Right atrium auricular region (tissue), 2 donors: ENCODE results near the gene SPTBN4. TPM values are rescaled to one million over a fixed set of nuclear protein-coding genes. Genes with fewer than 3 reads are reported as not detected.
A peak's percentile ranks its signal among the peaks of the same experiment; 100 is the strongest.

ENCODE experiments used
- DNase-seq: peaks from one replicate; pipeline ENCODE4 v3.0.0-alpha.2; 2019; ENCODE audit warnings: low spot score
- H3K27ac ChIP-seq, 2 donors: fragments of 200-600 bp; sonication (generic); 1 replicate in 1 of 2; 2 replicates in 1 of 2; pipeline ENCODE4 v1.5.1; 2016 to 2019
- H3K27me3 ChIP-seq, 2 donors: fragments of 200-600 bp; sonication (generic); one replicate each; pipeline versions ENCODE4 v1.5.1 to v1.6.0; 2017 to 2019
- H3K36me3 ChIP-seq: fragments of 200-600 bp; sonication (generic); one replicate; pipeline ENCODE4 v1.5.1; 2016
- H3K4me1 ChIP-seq, 2 donors: fragments of 200-600 bp; sonication (generic); one replicate each; pipeline versions ENCODE4 v1.5.1 to v1.6.0; 2017 to 2019
- H3K4me3 ChIP-seq, 2 donors: fragments of 200-600 bp; sonication (generic); 1 replicate in 1 of 2; 2 replicates in 1 of 2; pipeline ENCODE4 v1.5.1; 2017 to 2019; ENCODE audit warnings: mild to moderate bottlenecking in 1 of 2, moderate library complexity in 1 of 2
- H3K9me3 ChIP-seq, 2 donors: fragments of 200-600 bp; sonication (generic); one replicate each; pipeline ENCODE4 v1.5.1; 2019
- CTCF ChIP-seq, 2 donors: fragments of 200-600 bp; sonication (generic); IDR thresholded peaks; one replicate each; pipeline ENCODE4 v1.5.1; 2019; ENCODE audit warnings: antibody characterized with exemption in 2 of 2
- total RNA-seq, 2 donors: library from RNA; depleted of rRNA; stranded (reverse); fragments of >200 nt; gene quantifications; one replicate each; pipeline ENCODE4 v1.1.0, GENCODE V29; 2016

The SPTBN4 gene
- total RNA-seq, 2 donors from 2014 or later, result 5.2 to 5.5 TPM

- no peak for TF ChIP-seq CTCF (IDR thresholded peaks at IDR 0.05)
- DNase-seq, result no peak
- peaks cover 11 to 14% of the 10 kb centered on the region in 2 donors for H3K27me3 ChIP-seq
These were observed 100.4 kb downstream of the SPTBN4 start for GRCh38 chr19:40567040-40567749.

GRCh38 chr19:40567750-40568494 lies 101.1 kb downstream of the SPTBN4 start:
- H3K4me1 ChIP-seq, result peaks cover 0 to 15% of the 10 kb centered on the region in 2 donors
- no peak for TF ChIP-seq CTCF (IDR thresholded peaks at IDR 0.05)
- H3K36me3 ChIP-seq, result no peaks in the 10 kb centered on the region
- no peak overlapping the region for H3K27ac ChIP-seq
- no peak for DNase-seq
- H3K4me3 ChIP-seq, result peak overlapping the region in 1 of 2 donors; percentile 34
- no peaks in the 10 kb centered on the region for H3K9me3 ChIP-seq
- peaks cover 11 to 14% of the 10 kb centered on the region in 2 donors for H3K27me3 ChIP-seq

More at GRCh38 chr19:40567040-40567749, 100.4 kb downstream of the SPTBN4 start:
- no peaks in the 10 kb centered on the region for H3K9me3 ChIP-seq
- peaks cover 0 to 15% of the 10 kb centered on the region in 2 donors for H3K4me1 ChIP-seq
- no peak overlapping the region for H3K27ac ChIP-seq
- H3K36me3 ChIP-seq, result no peaks in the 10 kb centered on the region
- H3K4me3 ChIP-seq, result peak overlapping the region in 1 of 2 donors; percentile 34

- H3K4me3 ChIP-seq, result peak overlapping the region; percentile 42 to 49
- peaks cover 0 to 15% of the 10 kb centered on the region in 2 donors for H3K4me1 ChIP-seq
- no peak for TF ChIP-seq CTCF (IDR thresholded peaks at IDR 0.05)
- peak overlapping the region in 1 of 2 donors; percentile 59 for H3K27ac ChIP-seq
- H3K36me3 ChIP-seq, result no peaks in the 10 kb centered on the region
- peaks cover 11 to 14% of the 10 kb centered on the region in 2 donors for H3K27me3 ChIP-seq
- peak; percentile 98 for DNase-seq
- H3K9me3 ChIP-seq, result no peaks in the 10 kb centered on the region
These were observed 103.7 kb downstream of the SPTBN4 start for GRCh38 chr19:40570313-40571004.

- H3K36me3 ChIP-seq, result no peaks in the 10 kb centered on the region
- H3K9me3 ChIP-seq, result no peaks in the 10 kb centered on the region
- TF ChIP-seq CTCF (IDR thresholded peaks at IDR 0.05), result no peak
- H3K27me3 ChIP-seq, result peaks cover 11 to 14% of the 10 kb centered on the region in 2 donors
- peak overlapping the region in 1 of 2 donors; percentile 16 for H3K27ac ChIP-seq
- peaks cover 0 to 18% of the 10 kb centered on the region in 2 donors for H3K4me1 ChIP-seq
- peak overlapping the region in 1 of 2 donors; percentile 49 for H3K4me3 ChIP-seq
- DNase-seq, result no peak
These were observed 104.2 kb downstream of the SPTBN4 start for GRCh38 chr19:40571005-40571318.

- H3K4me1 ChIP-seq, result peaks cover 0 to 22% of the 10 kb centered on the region in 2 donors
- TF ChIP-seq CTCF (IDR thresholded peaks at IDR 0.05), result no peak
- DNase-seq, result no peak
- no peaks in the 10 kb centered on the region for H3K36me3 ChIP-seq
- no peak overlapping the region for H3K27ac ChIP-seq
- peaks cover 7 to 11% of the 10 kb centered on the region in 2 donors for H3K27me3 ChIP-seq
- H3K9me3 ChIP-seq, result no peaks in the 10 kb centered on the region
- no peak overlapping the region for H3K4me3 ChIP-seq
These were observed 105.2 kb downstream of the SPTBN4 start for GRCh38 chr19:40571831-40572495.
